Measurements from ENCODE around the gene COBL.

DNA sequence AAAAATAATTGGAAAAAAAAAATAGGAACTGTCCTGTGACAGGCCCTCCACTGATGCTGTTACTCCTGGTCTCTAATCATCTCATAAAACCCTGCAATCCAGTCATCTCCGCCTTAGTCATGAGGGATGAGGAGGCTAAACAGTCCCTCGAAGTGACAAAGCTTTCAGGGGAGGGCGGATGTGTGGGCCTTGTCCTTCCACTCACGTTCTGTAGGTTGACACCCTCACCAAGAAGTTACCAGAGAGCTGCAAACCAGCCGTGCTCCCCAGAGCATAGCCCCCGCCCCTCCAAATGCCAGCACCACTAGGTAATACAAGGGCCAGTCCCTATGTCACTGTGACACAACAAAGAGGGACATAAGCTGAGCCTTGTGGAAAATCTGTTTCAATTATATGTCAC lies 11.9 kb downstream of the COBL start:
- TF ChIP-seq, protein P1, sequence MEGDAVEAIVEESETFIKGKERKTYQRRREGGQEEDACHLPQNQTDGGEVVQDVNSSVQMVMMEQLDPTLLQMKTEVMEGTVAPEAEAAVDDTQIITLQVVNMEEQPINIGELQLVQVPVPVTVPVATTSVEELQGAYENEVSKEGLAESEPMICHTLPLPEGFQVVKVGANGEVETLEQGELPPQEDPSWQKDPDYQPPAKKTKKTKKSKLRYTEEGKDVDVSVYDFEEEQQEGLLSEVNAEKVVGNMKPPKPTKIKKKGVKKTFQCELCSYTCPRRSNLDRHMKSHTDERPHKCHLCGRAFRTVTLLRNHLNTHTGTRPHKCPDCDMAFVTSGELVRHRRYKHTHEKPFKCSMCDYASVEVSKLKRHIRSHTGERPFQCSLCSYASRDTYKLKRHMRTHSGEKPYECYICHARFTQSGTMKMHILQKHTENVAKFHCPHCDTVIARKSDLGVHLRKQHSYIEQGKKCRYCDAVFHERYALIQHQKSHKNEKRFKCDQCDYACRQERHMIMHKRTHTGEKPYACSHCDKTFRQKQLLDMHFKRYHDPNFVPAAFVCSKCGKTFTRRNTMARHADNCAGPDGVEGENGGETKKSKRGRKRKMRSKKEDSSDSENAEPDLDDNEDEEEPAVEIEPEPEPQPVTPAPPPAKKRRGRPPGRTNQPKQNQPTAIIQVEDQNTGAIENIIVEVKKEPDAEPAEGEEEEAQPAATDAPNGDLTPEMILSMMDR (IDR thresholded peaks at IDR 0.05), result no peak
- TF ChIP-seq POLR2A (IDR thresholded peaks at IDR 0.05), result no peak

Data from transverse colon (tissue), 3 donors.